HepG2 (cell line): ENCODE results near the gene NPEPL1. TPM values are rescaled to one million over a fixed set of nuclear protein-coding genes. Genes with fewer than 3 reads are reported as not detected.
"Not testable (repeated sequence)": the region's sequence is repeated elsewhere in the genome, so short reads cannot be mapped to it uniquely, and the experiment has no call there.

Experiments
- ATAC-seq: fragments of 200-7000 bp; cut with Tn5 transposase; 3 replicates; pipeline ENCODE4 v1.9.1; 2020; ENCODE audit warnings: mild to moderate bottlenecking, moderate library complexity
- BruUV-seq: library from RNA; stranded (reverse); fragments of 400-500 nt; replicated peaks from 2 replicates; lab custom pipeline; 2021; lab: Mats Ljungman, UMichigan
- CTCF ChIA-PET: fragments of 300-600 bp; formaldehyde crosslinking; extraction: SDS; loops from one replicate; lab custom pipeline; 2021; ENCODE audit warnings: low total read pairs, inconsistent platforms, low intra/inter-chr PET ratio; lab: Yijun Ruan, JAX
- POLR2A ChIA-PET: fragments of 350-600 bp; sonication (Branson Sonifier 250); formaldehyde crosslinking; loops from one replicate; lab custom pipeline; 2020; ENCODE audit warnings: antibody characterized with exemption, inconsistent platforms; lab: Yijun Ruan, JAX
- DNase-seq: peaks from one replicate; pipeline ENCODE4 v3.0.0-alpha.2; 2015; ENCODE audit warnings: low spot score
- FAIRE-seq: peaks from 3 replicates; lab custom pipeline; 2011; peaks lifted over from hg19 to GRCh38; lab: Jason Lieb, UNC
- H2AFZ ChIP-seq: one replicate; pipeline ENCODE4 v1.6.1; 2011; ENCODE audit warnings: low read length, inconsistent platforms
- H3K27ac ChIP-seq: fragments of 300-600 bp; 3 replicates; pipeline ENCODE4 v1.8.0; 2011; ENCODE audit warnings: mixed run types, mild to moderate bottlenecking, mixed read lengths, low read length, inconsistent platforms; ENCODE audit not compliant: insufficient read depth; ENCODE audit errors: extremely low read length
- H3K27me3 ChIP-seq, 2 experiments: fragments of 200-600 bp in 1 of 2; 2 replicates in 1 of 2; 3 replicates in 1 of 2; pipeline versions ENCODE4 v1.6.0 to v1.8.0; 2011; ENCODE audit warnings: low read length in 2 of 2, mild to moderate bottlenecking in 2 of 2, moderate library complexity in 2 of 2, inconsistent platforms in 1 of 2; ENCODE audit not compliant: insufficient read depth in 2 of 2, control insufficient read depth in 1 of 2
- H3K36me3 ChIP-seq, 2 experiments: fragments of 200-600 bp in 1 of 2; replicated peaks in 1 of 2; 2 replicates in 1 of 2; 3 replicates in 1 of 2; pipeline versions ENCODE4 v1.5.1 to v1.8.0; 2011; ENCODE audit warnings: low read length in 2 of 2, inconsistent platforms in 1 of 2; ENCODE audit not compliant: insufficient read depth in 2 of 2, control insufficient read depth in 1 of 2
- H3K4me1 ChIP-seq: 2 replicates; pipeline ENCODE4 v1.5.1; 2012; ENCODE audit warnings: low read length, inconsistent platforms; ENCODE audit not compliant: insufficient read depth
- H3K4me2 ChIP-seq: 2 replicates; pipeline ENCODE4 v1.6.0; 2011; ENCODE audit warnings: low read depth, low read length, inconsistent platforms
- H3K4me3 ChIP-seq, 3 experiments: fragments of 200-600 bp in 1 of 3; sonication (generic), shearing (Covaris generic) in 1 of 3; replicated peaks in 1 of 3; 2 replicates each; pipeline ENCODE4 v1.5.1; 2011 to 2016; ENCODE audit warnings: low read length in 3 of 3, inconsistent platforms in 2 of 3, low read depth in 2 of 3, mild to moderate bottlenecking in 2 of 3, control low read depth in 1 of 3, mixed read lengths in 1 of 3; ENCODE audit not compliant: insufficient read depth in 1 of 3
- H3K79me2 ChIP-seq: one replicate; pipeline ENCODE4 v1.6.1; 2011; ENCODE audit warnings: low read length, inconsistent platforms; ENCODE audit not compliant: insufficient read depth
- H3K9ac ChIP-seq: 2 replicates; pipeline ENCODE4 v1.6.0; 2011; ENCODE audit warnings: mild to moderate bottlenecking, low read depth, low read length, inconsistent platforms; ENCODE audit not compliant: insufficient read depth
- H3K9me3 ChIP-seq: 2 replicates; pipeline ENCODE4 v1.5.1; 2012; ENCODE audit warnings: mild to moderate bottlenecking, low read length
- H4K20me1 ChIP-seq: 2 replicates; pipeline ENCODE4 v1.6.0; 2011; ENCODE audit warnings: inconsistent platforms, mild to moderate bottlenecking, low read length, moderate library complexity; ENCODE audit not compliant: insufficient read depth
- MXD4 ChIP-seq: IDR thresholded peaks from 2 replicates; pipeline ENCODE4 v1.6.1; 2016; ENCODE audit warnings: mild to moderate bottlenecking, missing biosample characterization, missing genetic modification reagents
- ZFX ChIP-seq: sonication (generic); formaldehyde crosslinking; IDR thresholded peaks from 2 replicates; pipeline ENCODE4 v1.4.0; 2020; ENCODE audit warnings: mild to moderate bottlenecking, low read depth, missing genetic modification reagents, moderate library complexity
- ZFY ChIP-seq: sonication (generic); formaldehyde crosslinking; IDR thresholded peaks from 2 replicates; pipeline ENCODE4 v1.4.0; 2020; ENCODE audit warnings: missing genetic modification reagents
- WGBS: methylation state at CpG from one replicate; pipeline ENCODE4 v1.1.6; 2017; ENCODE audit warnings: low lambda C conversion rate; 5-methylcytosine and 5-hydroxymethylcytosine counted together
- in situ Hi-C: cut with HindIII; loops from 2 replicates; pipeline ENCODE4 v1.10.0; 2017; ENCODE audit warnings: low pct_unique_long_range_greater_than_20kb; ENCODE audit not compliant: extremely low pct_ligation_motif_present
- intact Hi-C: fragments of 100-400 bp; cut with micrococcal nuclease; formaldehyde crosslinking; loops from one replicate; pipeline ENCODE4 v1.10.0; 2022; ENCODE audit not compliant: unreplicated experiment
- polyA plus RNA-seq, 8 experiments: library from polyadenylated mRNA; depleted of rRNA in 3 of 8; stranded (reverse) in 7 of 8; unstranded in 1 of 8; fragments of >200 nt; fragmentation: Illumina TruSeq in 4 of 8; extraction: Trizol in 4 of 8; gene quantifications; 2 replicates each; pipeline versions ENCODE4 v1.2.1 to v1.2.3, GENCODE V29; 2011 to 2016; ENCODE audit warnings: low read depth in 4 of 8, missing spikeins in 1 of 8, mixed read lengths in 1 of 8; ENCODE audit not compliant: insufficient read depth in 1 of 8
- total RNA-seq, 5 experiments: library from RNA; depleted of rRNA; stranded (reverse); fragments of >200 nt; fragmentation: Illumina TruSeq; extraction: Trizol; gene quantifications; 2 replicates each; pipeline ENCODE4 v1.2.3, GENCODE V29; 2016; ENCODE audit warnings: low read depth in 1 of 5
- TF ChIP-seq, protein P1 (sequence below): sonication (generic); formaldehyde crosslinking; IDR thresholded peaks from 2 replicates; pipeline ENCODE4 v1.5.1; 2020; ENCODE audit warnings: mild to moderate bottlenecking, missing genetic modification reagents, moderate library complexity

NPEPL1 gene
- total and polyA plus RNA-seq, 2 of the 13 experiments (the other 11 are each of a cell fraction or from before 2014, with no cell fraction given): 4.1 to 7.5 TPM

DNA sequence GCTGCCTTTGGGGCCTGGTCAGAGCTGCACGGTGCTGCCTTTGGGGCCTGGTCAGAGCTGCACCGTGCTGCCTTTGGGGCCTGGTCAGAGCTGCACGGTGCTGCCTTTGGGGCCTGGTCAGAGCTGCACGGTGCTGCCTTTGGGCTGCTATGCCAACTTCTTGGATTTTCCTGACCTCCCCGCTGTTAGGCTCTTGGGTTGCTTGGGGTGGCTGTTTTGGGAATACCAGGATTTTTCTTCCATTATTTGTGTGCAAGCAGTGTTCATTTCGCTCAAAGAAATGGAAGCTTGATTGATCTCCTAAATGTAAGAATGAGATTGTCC lies 44.1 kb upstream of the NPEPL1 start:
- peak overlapping the region; percentile 52; the same call in 1 of the 2 replicates for H3K4me2 ChIP-seq
- in situ Hi-C loops, ATAC-seq, H3K9me3 ChIP-seq, H4K20me1 ChIP-seq, H3K36me3 ChIP-seq, H3K27me3 ChIP-seq, H3K4me3 ChIP-seq, H3K9ac ChIP-seq: not testable (repeated sequence)
- TF ChIP-seq, protein P1, sequence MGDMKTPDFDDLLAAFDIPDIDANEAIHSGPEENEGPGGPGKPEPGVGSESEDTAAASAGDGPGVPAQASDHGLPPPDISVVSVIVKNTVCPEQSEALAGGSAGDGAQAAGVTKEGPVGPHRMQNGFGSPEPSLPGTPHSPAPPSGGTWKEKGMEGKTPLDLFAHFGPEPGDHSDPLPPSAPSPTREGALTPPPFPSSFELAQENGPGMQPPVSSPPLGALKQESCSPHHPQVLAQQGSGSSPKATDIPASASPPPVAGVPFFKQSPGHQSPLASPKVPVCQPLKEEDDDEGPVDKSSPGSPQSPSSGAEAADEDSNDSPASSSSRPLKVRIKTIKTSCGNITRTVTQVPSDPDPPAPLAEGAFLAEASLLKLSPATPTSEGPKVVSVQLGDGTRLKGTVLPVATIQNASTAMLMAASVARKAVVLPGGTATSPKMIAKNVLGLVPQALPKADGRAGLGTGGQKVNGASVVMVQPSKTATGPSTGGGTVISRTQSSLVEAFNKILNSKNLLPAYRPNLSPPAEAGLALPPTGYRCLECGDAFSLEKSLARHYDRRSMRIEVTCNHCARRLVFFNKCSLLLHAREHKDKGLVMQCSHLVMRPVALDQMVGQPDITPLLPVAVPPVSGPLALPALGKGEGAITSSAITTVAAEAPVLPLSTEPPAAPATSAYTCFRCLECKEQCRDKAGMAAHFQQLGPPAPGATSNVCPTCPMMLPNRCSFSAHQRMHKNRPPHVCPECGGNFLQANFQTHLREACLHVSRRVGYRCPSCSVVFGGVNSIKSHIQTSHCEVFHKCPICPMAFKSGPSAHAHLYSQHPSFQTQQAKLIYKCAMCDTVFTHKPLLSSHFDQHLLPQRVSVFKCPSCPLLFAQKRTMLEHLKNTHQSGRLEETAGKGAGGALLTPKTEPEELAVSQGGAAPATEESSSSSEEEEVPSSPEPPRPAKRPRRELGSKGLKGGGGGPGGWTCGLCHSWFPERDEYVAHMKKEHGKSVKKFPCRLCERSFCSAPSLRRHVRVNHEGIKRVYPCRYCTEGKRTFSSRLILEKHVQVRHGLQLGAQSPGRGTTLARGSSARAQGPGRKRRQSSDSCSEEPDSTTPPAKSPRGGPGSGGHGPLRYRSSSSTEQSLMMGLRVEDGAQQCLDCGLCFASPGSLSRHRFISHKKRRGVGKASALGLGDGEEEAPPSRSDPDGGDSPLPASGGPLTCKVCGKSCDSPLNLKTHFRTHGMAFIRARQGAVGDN (CRISPR knock-in tag): peak; percentile 57
- TF ChIP-seq MXD4 (CRISPR knock-in tag) (0 out of 2 replicates have a peak, but pooled peaks have one; percentile 12), ZFX (peak; percentile 72), ZFY (CRISPR knock-in tag) (peak; percentile 73)
- TF ChIP-seq, all 625 proteins: peak for 4; not testable (repeated sequence) for 621
- peaks cover 24% of the 10 kb centered on the region for H3K79me2 ChIP-seq
- peaks cover 31% of the 10 kb centered on the region for H3K4me1 ChIP-seq
- WGBS: 51% methylated on average over 5 of the region's 6 CpGs
- CTCF ChIA-PET, intact Hi-C loops, BruUV-seq, DNase-seq, H3K27ac ChIP-seq, FAIRE-seq, POLR2A ChIA-PET: not testable (repeated sequence)
- H2AFZ ChIP-seq: peak overlapping the region; percentile 49
